ENCODE results near the gene CPSF4L. TPM values are rescaled to one million over a fixed set of nuclear protein-coding genes. Genes with fewer than 3 reads are reported as not detected.

The CPSF4L gene
- polyA plus RNA-seq, 1 of the 3 experiments (the other 2 are of a cell fraction), result 0.10 TPM

- peaks cover 85% of the 10 kb centered on the region for H3K79me2 ChIP-seq (ENCODE audit: insufficient read depth)
- 2% methylated on average over 47 of the region's 48 CpGs for WGBS (ENCODE audit: low lambda C conversion rate)
Observed at GRCh38 chr17:73232587-73233373, 28.9 kb downstream of the CPSF4L start.

More at GRCh38 chr17:73232587-73233373, 28.9 kb downstream of the CPSF4L start:
- Histone ChIP-seq H4K20me1 (ENCODE audit: insufficient read depth) (peaks cover 18% of the 10 kb centered on the region), H3K9ac (peak overlapping the region; percentile 82), H3K9me2 (no peaks in the 10 kb centered on the region), H3K27me3 (ENCODE audit: insufficient read depth) (no peaks in the 10 kb centered on the region), H3K4me1 (ENCODE audit: control insufficient read depth in 1 of 2, insufficient read depth in 2 of 2, low read depth in 1 of 2, low read length in 1 of 2) (peaks cover 17 to 27% of the 10 kb centered on the region in 2 experiments; a peak in 3 of 4 replicates), H2AFZ (ENCODE audit: low read depth) (peak overlapping the region; percentile 89), H3K9me3 (no peaks in the 10 kb centered on the region), H3K36me3 (replicated peaks in 1 of 2; ENCODE audit: control insufficient read depth in 1 of 2, insufficient read depth in 2 of 2, low read length in 1 of 2) (peaks cover 21 to 24% of the 10 kb centered on the region in 2 experiments), H3K4me3 (ENCODE audit: low read depth in 2 of 2, low read length in 1 of 2) (peak overlapping the region; percentile 97 to 98), H3K4me2 (peak overlapping the region; percentile 78), H3K27ac (ENCODE audit: low read depth in 2 of 2, low read length in 1 of 2) (peak overlapping the region; percentile 59 to 87), H3F3A (replicated peaks; ENCODE audit: insufficient read depth) (peaks cover 18% of the 10 kb centered on the region)
- CTCF ChIA-PET, result interaction anchor here (1.0 to 3.7 kb wide), 17 partner anchors 11 to 676 kb away, joined by 3 to 18 read pairs (median 8); partner anchors contain the start of gene COG1
- POLR2A ChIA-PET, result interaction anchor here (0.5 to 1.9 kb wide), 10 partner anchors 10 to 801 kb away, joined by 3 to 14 read pairs (median 4); partner anchors contain the start of genes CDC42EP4 and COG1
- no peak for TF ChIP-seq RAD21 (IDR thresholded peaks at IDR 0.05; ENCODE audit: low read length)
- TF ChIP-seq, protein P1, sequence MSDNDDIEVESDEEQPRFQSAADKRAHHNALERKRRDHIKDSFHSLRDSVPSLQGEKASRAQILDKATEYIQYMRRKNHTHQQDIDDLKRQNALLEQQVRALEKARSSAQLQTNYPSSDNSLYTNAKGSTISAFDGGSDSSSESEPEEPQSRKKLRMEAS (IDR thresholded peaks at IDR 0.05; ENCODE audit: low read depth), result 0 out of 2 replicates have a peak, but pooled peaks have one; percentile 43
- TF ChIP-seq TEAD4 (IDR thresholded peaks at IDR 0.05; ENCODE audit: borderline replicate concordance, insufficient read depth), result no peak
- TF ChIP-seq REST (IDR thresholded peaks at IDR 0.05; ENCODE audit: low read depth, low read length), result no peak
- no peak for TF ChIP-seq RXRA (IDR thresholded peaks at IDR 0.05; ENCODE audit: borderline replicate concordance, low read depth)
- no peak for TF ChIP-seq SMC3 (IDR thresholded peaks at IDR 0.05; ENCODE audit: low read depth, low read length)
- TF ChIP-seq NRF1 (IDR thresholded peaks at IDR 0.05; ENCODE audit: low read depth, low read length), result no peak
- TF ChIP-seq USF2 (IDR thresholded peaks at IDR 0.05; ENCODE audit: borderline replicate concordance, low read depth, low read length), result no peak
- no peak for TF ChIP-seq NFIC (IDR thresholded peaks at IDR 0.05; ENCODE audit: borderline replicate concordance)
- TF ChIP-seq EZH2phosphoT487 (IDR thresholded peaks at IDR 0.05; ENCODE audit: borderline replicate concordance, low read depth), result no peak
- peak; percentile 40; the same call in 1 of the 2 replicates for TF ChIP-seq MXI1 (IDR thresholded peaks at IDR 0.05; ENCODE audit: low read depth, low read length)
- no peak for TF ChIP-seq RFX5 (IDR thresholded peaks at IDR 0.05; ENCODE audit: low read length)
- no peak for TF ChIP-seq FOSL2 (IDR thresholded peaks at IDR 0.05; ENCODE audit: borderline replicate concordance, low read depth)
- no peak for TF ChIP-seq FOXJ3 (CRISPR knock-in tag; IDR thresholded peaks at IDR 0.05)
- TF ChIP-seq TCF12 (IDR thresholded peaks at IDR 0.05), result no peak
- peak; percentile 19; the same call in 1 of the 2 replicates for TF ChIP-seq SIN3A (IDR thresholded peaks at IDR 0.05; ENCODE audit: borderline replicate concordance, low read depth, low read length)
- no peak for DNase-seq
